B cell (primary cell): ENCODE data around the gene ABCC1. TPM values are rescaled to one million over a fixed set of nuclear protein-coding genes. Genes with fewer than 3 reads are reported as not detected.

Experiments used
- ATAC-seq: fragments of 200-7000 bp; cut with Tn5 transposase; one replicate; pipeline ENCODE4 v1.10.0; 2021; ENCODE audit warnings: low read depth, mild to moderate bottlenecking, moderate number of reproducible peaks, moderate library complexity
- CTCF ChIA-PET: fragments of 350-600 bp; sonication (Branson Sonifier 250); formaldehyde crosslinking; loops from one replicate; lab custom pipeline; 2021; ENCODE audit warnings: antibody characterized with exemption, inconsistent platforms; lab: Charles Lee
- POLR2A ChIA-PET: fragments of 350-600 bp; sonication (Branson Sonifier 250); formaldehyde crosslinking; loops from one replicate; lab custom pipeline; 2021; ENCODE audit warnings: antibody characterized with exemption; lab: Charles Lee
- DNase-seq: peaks from one replicate; pipeline ENCODE4 v3.0.0; 2013
- H2AFZ ChIP-seq: 2 replicates; pipeline ENCODE4 v1.6.1; 2012; ENCODE audit warnings: mild to moderate bottlenecking, low read depth, low read length; ENCODE audit not compliant: insufficient read depth, poor library complexity, severe bottlenecking
- H3K27ac ChIP-seq, 2 donors: 1 replicate in 1 of 2; 2 replicates in 1 of 2; pipeline ENCODE4 v1.5.1; 2012 to 2013; ENCODE audit warnings: low read length in 2 of 2, mild to moderate bottlenecking in 2 of 2, moderate library complexity in 1 of 2
- H3K27me3 ChIP-seq, 4 experiments: fragments of 200-600 bp in 1 of 4; sonication (generic) in 1 of 4; replicated peaks in 1 of 4; 1 replicate in 2 of 4; 2 replicates in 2 of 4; pipeline versions ENCODE4 v1.6.1 to v1.7.0; 2013 to 2016; ENCODE audit warnings: low read length in 3 of 4, mild to moderate bottlenecking in 2 of 4, mixed read lengths in 1 of 4, moderate library complexity in 1 of 4; ENCODE audit not compliant: insufficient read depth in 4 of 4, control insufficient read depth in 3 of 4; ENCODE audit errors: control extremely low read depth in 1 of 4
- H3K36me3 ChIP-seq, 2 experiments: replicated peaks in 1 of 2; 1 replicate in 1 of 2; 2 replicates in 1 of 2; pipeline versions ENCODE4 v1.6.1 to v1.7.1; 2013; ENCODE audit warnings: low read length in 1 of 2; ENCODE audit not compliant: insufficient read depth in 2 of 2, control insufficient read depth in 1 of 2; ENCODE audit errors: control extremely low read depth in 1 of 2, extremely low read depth in 1 of 2
- H3K4me1 ChIP-seq, 2 donors: fragments of 200-600 bp in 1 of 2; sonication (generic) in 1 of 2; 1 replicate in 1 of 2; 2 replicates in 1 of 2; pipeline versions ENCODE4 v1.5.1 to v1.6.1; 2013 to 2017; ENCODE audit warnings: low read length in 2 of 2; ENCODE audit not compliant: control insufficient read depth in 2 of 2, insufficient read depth in 2 of 2
- H3K4me2 ChIP-seq: replicated peaks from 2 replicates; pipeline ENCODE3; 2012; ENCODE audit warnings: mild to moderate bottlenecking, low read depth, low read length; ENCODE audit not compliant: poor library complexity, severe bottlenecking
- H3K4me3 ChIP-seq, 5 experiments: fragments of 200-600 bp in 1 of 5; sonication (generic) in 1 of 5; 1 replicate in 3 of 5; 2 replicates in 2 of 5; pipeline versions ENCODE4 v1.5.1 to v1.7.0; 2011 to 2016; ENCODE audit warnings: low read length in 4 of 5, mild to moderate bottlenecking in 4 of 5, low read depth in 2 of 5, control low read depth in 1 of 5, moderate library complexity in 1 of 5; ENCODE audit not compliant: insufficient read depth in 1 of 5; ENCODE audit errors: control extremely low read depth in 1 of 5, extremely low read depth in 1 of 5
- H3K79me2 ChIP-seq: fragments of 200-600 bp; sonication (generic); one replicate; pipeline ENCODE4 v1.6.0; 2016; ENCODE audit warnings: low read length; ENCODE audit not compliant: control insufficient read depth, insufficient read depth
- H3K9ac ChIP-seq: fragments of 200-600 bp; sonication (generic); 2 replicates; pipeline ENCODE4 v1.6.1; 2017; ENCODE audit warnings: mild to moderate bottlenecking, low read length, moderate library complexity
- H3K9me3 ChIP-seq, 3 donors: one replicate each; pipeline versions ENCODE4 v1.6.1 to v1.7.1; 2013; ENCODE audit warnings: low read length in 2 of 3; ENCODE audit not compliant: control insufficient read depth in 2 of 3, insufficient read depth in 1 of 3; ENCODE audit errors: control extremely low read depth in 1 of 3
- H4K20me1 ChIP-seq: 2 replicates; pipeline ENCODE4 v1.6.0; 2012; ENCODE audit warnings: mild to moderate bottlenecking, low read length; ENCODE audit not compliant: insufficient read depth, control insufficient read depth, poor library complexity, severe bottlenecking
- H3K27ac Mint-ChIP-seq: one replicate; pipeline ENCODE4 v1.8.0; 2021; ENCODE audit warnings: mixed read lengths
- H3K27me3 Mint-ChIP-seq: one replicate; pipeline ENCODE4 v1.8.0; 2021; ENCODE audit warnings: mixed read lengths
- H3K4me1 Mint-ChIP-seq: one replicate; pipeline ENCODE4 v1.8.0; 2021; ENCODE audit warnings: mixed read lengths
- H3K4me3 Mint-ChIP-seq: one replicate; pipeline ENCODE4 v1.8.0; 2021; ENCODE audit warnings: mixed read lengths
- H3K9me3 Mint-ChIP-seq: one replicate; pipeline ENCODE4 v1.8.0; 2022; ENCODE audit warnings: mixed read lengths; ENCODE audit not compliant: insufficient read depth
- EZH2 ChIP-seq: IDR thresholded peaks from 2 replicates; pipeline ENCODE4 v1.6.1; 2012; ENCODE audit warnings: borderline replicate concordance, low read depth, mild to moderate bottlenecking, moderate library complexity, low read length; ENCODE audit not compliant: insufficient read depth, poor library complexity, severe bottlenecking
- WGBS: methylation state at CpG from one replicate; pipeline ENCODE4 v1.1.5; 2013; ENCODE audit warnings: missing lambda C conversion rate; ENCODE audit not compliant: insufficient coverage; 5-methylcytosine and 5-hydroxymethylcytosine counted together
- intact Hi-C: fragments of 100-400 bp; cut with micrococcal nuclease; formaldehyde crosslinking; loops from one replicate; pipeline ENCODE4 v1.10.0; 2022
- polyA plus RNA-seq: library from polyadenylated mRNA; depleted of rRNA; stranded (reverse); fragments of >200 nt; gene quantifications from 2 replicates; pipeline ENCODE4 v1.2.3, GENCODE V29; 2012
- total RNA-seq, 2 donors: library from RNA; stranded (reverse); fragments of 120-200 nt in 1 of 2; gene quantifications; 1 replicate in 1 of 2; 2 replicates in 1 of 2; pipeline versions ENCODE4 v1.2.3 to v1.2.4, GENCODE V29; 2013 to 2022
- TF ChIP-seq, protein P1 (sequence below): fragments of 200-600 bp; IDR thresholded peaks from one replicate; pipeline ENCODE4 v1.8.0; 2022; ENCODE audit warnings: antibody characterized with exemption, mild to moderate bottlenecking

ABCC1 gene
- total and polyA plus RNA-seq, 2 donors (not counting 1 experiment from before 2014, with no cell fraction given), result 21.8 to 73.0 TPM

DNA sequence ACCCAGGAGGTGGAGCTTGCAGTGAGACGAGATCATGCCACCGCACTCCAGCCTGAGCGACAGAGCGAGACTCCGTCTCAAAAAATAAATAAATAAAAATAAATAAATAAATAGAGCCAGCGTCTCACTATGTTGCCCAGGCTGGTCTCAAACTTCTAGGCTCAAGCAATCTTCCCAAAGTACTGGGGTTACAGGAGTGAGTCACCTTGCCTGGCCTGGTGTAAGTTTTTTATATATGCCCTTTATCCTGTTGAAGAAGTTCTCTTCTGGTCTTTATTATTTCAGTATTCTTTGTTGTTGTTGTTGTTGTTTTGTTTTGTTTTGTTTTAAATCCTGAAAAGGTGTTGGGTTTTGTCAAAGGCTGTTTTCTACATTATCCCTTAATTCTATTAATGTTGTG, 30.1 kb upstream of the ABCC1 start:
- intact Hi-C loops, result no loop called here
- no CpG with 5 or more reads among the region's 6 CpGs for WGBS
- POLR2A ChIA-PET, result no interaction called here

DNA sequence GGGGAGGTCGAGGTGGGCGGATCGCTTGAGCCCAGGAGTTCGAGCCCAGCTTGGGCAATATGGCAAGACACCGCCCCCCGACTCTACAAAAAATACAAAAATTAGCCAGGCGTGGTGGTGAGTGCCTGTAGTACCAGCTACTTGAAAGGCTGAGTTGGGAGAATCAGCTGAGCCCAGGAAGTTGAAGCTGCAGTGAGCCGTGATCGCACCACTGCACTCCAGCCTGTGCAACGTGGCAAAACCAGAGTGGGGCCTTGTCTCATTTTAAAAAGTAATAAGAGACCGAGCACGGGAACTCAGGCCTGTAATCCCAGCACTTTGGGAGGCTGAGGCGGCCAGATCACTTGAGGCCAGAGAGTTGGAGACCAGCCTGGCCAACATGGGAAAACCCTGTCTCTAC, 24.4 kb upstream of the ABCC1 start:
- CTCF ChIA-PET, result no interaction called here
- TF ChIP-seq, protein P1, sequence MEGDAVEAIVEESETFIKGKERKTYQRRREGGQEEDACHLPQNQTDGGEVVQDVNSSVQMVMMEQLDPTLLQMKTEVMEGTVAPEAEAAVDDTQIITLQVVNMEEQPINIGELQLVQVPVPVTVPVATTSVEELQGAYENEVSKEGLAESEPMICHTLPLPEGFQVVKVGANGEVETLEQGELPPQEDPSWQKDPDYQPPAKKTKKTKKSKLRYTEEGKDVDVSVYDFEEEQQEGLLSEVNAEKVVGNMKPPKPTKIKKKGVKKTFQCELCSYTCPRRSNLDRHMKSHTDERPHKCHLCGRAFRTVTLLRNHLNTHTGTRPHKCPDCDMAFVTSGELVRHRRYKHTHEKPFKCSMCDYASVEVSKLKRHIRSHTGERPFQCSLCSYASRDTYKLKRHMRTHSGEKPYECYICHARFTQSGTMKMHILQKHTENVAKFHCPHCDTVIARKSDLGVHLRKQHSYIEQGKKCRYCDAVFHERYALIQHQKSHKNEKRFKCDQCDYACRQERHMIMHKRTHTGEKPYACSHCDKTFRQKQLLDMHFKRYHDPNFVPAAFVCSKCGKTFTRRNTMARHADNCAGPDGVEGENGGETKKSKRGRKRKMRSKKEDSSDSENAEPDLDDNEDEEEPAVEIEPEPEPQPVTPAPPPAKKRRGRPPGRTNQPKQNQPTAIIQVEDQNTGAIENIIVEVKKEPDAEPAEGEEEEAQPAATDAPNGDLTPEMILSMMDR, result no peak
- no peak for TF ChIP-seq EZH2
- Histone ChIP-seq H3K4me2 (no peak overlapping the region), H3K27ac (no peak overlapping the region), H3K36me3 (no peaks in the 10 kb centered on the region), H3K4me1 (no peaks in the 10 kb centered on the region), H4K20me1 (no peaks in the 10 kb centered on the region), H3K9me3 (no peaks in the 10 kb centered on the region), H3K9ac (no peak overlapping the region), H3K4me3 (no peak overlapping the region), H3K79me2 (no peaks in the 10 kb centered on the region), H2AFZ (no peak overlapping the region), H3K27me3 (no peaks in the 10 kb centered on the region)
- Mint-ChIP-seq H3K4me1 (no peaks in the 10 kb centered on the region), H3K27me3 (no peaks in the 10 kb centered on the region), H3K9me3 (no peaks in the 10 kb centered on the region), H3K27ac (no peak overlapping the region), H3K4me3 (no peak overlapping the region)
- ATAC-seq, result no peak
- no peak for DNase-seq
- WGBS, result 73% methylated on average over 13 of the region's 13 CpGs
- POLR2A ChIA-PET, result no interaction called here
- intact Hi-C loops, result no loop called here

More for the DNA sequence above, 30.1 kb upstream of the ABCC1 start:
- Histone ChIP-seq H3K79me2 (no peaks in the 10 kb centered on the region), H3K27ac (no peak overlapping the region), H3K27me3 (no peaks in the 10 kb centered on the region), H3K4me2 (no peak overlapping the region), H3K9ac (no peak overlapping the region), H2AFZ (no peak overlapping the region), H3K9me3 (no peaks in the 10 kb centered on the region), H3K4me1 (no peaks in the 10 kb centered on the region), H4K20me1 (no peaks in the 10 kb centered on the region), H3K4me3 (no peak overlapping the region), H3K36me3 (no peaks in the 10 kb centered on the region)
- CTCF ChIA-PET, result no interaction called here
- H3K27ac Mint-ChIP-seq, result no peak overlapping the region
- no peaks in the 10 kb centered on the region for H3K4me1 Mint-ChIP-seq
- H3K4me3 Mint-ChIP-seq, result no peak overlapping the region
- no peaks in the 10 kb centered on the region for H3K27me3 Mint-ChIP-seq
- DNase-seq (no peak), ATAC-seq (no peak)
- no peaks in the 10 kb centered on the region for H3K9me3 Mint-ChIP-seq
- TF ChIP-seq, protein P1, result no peak
- no peak for TF ChIP-seq EZH2
